A673 (cell line): ENCODE measurements around the gene CTNNA2. TPM values are rescaled to one million over a fixed set of nuclear protein-coding genes. Genes with fewer than 3 reads are reported as not detected.

Source experiments
- BruUV-seq: library from RNA; stranded (reverse); fragments of 400-500 nt; replicated peaks from 2 replicates; lab custom pipeline; 2021; lab: Mats Ljungman, UMichigan
- CTCF ChIA-PET: fragments of 300-600 bp; sonication (Branson Sonifier 250); formaldehyde crosslinking; loops from one replicate; lab custom pipeline; 2022; ENCODE audit warnings: antibody characterized with exemption; lab: Charles Lee
- POLR2A ChIA-PET: fragments of 300-600 bp; sonication (Branson Sonifier 250); formaldehyde crosslinking; loops from one replicate; lab custom pipeline; 2022; ENCODE audit warnings: antibody characterized with exemption; ENCODE audit not compliant: low non-redundant PET; lab: Charles Lee
- DNase-seq: peaks from one replicate; pipeline ENCODE4 v3.0.0-alpha.2; 2015; ENCODE audit warnings: low spot score
- H3K27ac ChIP-seq: fragments of 200-600 bp; sonication (generic); 2 replicates; pipeline ENCODE4 v1.5.1; 2016; ENCODE audit warnings: mixed run types, low read depth, mild to moderate bottlenecking, mixed read lengths, antibody characterized with exemption, low read length; ENCODE audit not compliant: poor library complexity, severe bottlenecking
- H3K27me3 ChIP-seq: fragments of 200-600 bp; sonication (generic); replicated peaks from 2 replicates; pipeline ENCODE4 v1.6.1; 2017; ENCODE audit warnings: mixed run types, low read depth, mild to moderate bottlenecking, mixed read lengths, antibody characterized with exemption, low read length; ENCODE audit not compliant: insufficient read depth, poor library complexity
- H3K36me3 ChIP-seq: fragments of 200-600 bp; sonication (generic); 2 replicates; pipeline ENCODE4 v1.6.1; 2016; ENCODE audit warnings: mixed run types, mild to moderate bottlenecking, mixed read lengths, antibody characterized with exemption, low read length; ENCODE audit not compliant: insufficient read depth, poor library complexity, severe bottlenecking
- H3K4me1 ChIP-seq: fragments of 200-600 bp; sonication (generic); 2 replicates; pipeline ENCODE4 v1.6.1; 2017; ENCODE audit warnings: mixed run types, mild to moderate bottlenecking, mixed read lengths, antibody characterized with exemption, low read length; ENCODE audit not compliant: insufficient read depth, poor library complexity, severe bottlenecking
- H3K4me3 ChIP-seq: fragments of 200-600 bp; sonication (generic); 2 replicates; pipeline ENCODE4 v1.5.1; 2016; ENCODE audit warnings: low read depth, mixed run types, mild to moderate bottlenecking, mixed read lengths, low read length; ENCODE audit not compliant: poor library complexity, severe bottlenecking
- H3K9me3 ChIP-seq: fragments of 200-600 bp; sonication (generic); 2 replicates; pipeline ENCODE4 v1.6.1; 2016; ENCODE audit warnings: mixed run types, low read depth, mild to moderate bottlenecking, mixed read lengths, antibody characterized with exemption, low read length; ENCODE audit not compliant: poor library complexity, severe bottlenecking
- CTCF ChIP-seq: fragments of 300-800, 200-600 bp; sonication (generic); conservative IDR thresholded peaks from 2 replicates; pipeline ENCODE4 v1.5.1; 2017; ENCODE audit warnings: low read depth, mild to moderate bottlenecking, antibody characterized with exemption, low read length, moderate library complexity, mixed read lengths
- EZH2 ChIP-seq: fragments of 200-600 bp; sonication (generic); IDR thresholded peaks from 2 replicates; pipeline ENCODE4 v1.6.1; 2017; ENCODE audit warnings: borderline replicate concordance, low read depth, mild to moderate bottlenecking, mixed read lengths, antibody characterized with exemption, low read length; ENCODE audit not compliant: poor library complexity, severe bottlenecking
- intact Hi-C: fragments of 100-400 bp; cut with micrococcal nuclease; formaldehyde crosslinking; loops from one replicate; pipeline ENCODE4 v1.10.0; 2022; ENCODE audit not compliant: unreplicated experiment
- total RNA-seq: library from RNA; stranded (reverse); gene quantifications from 2 replicates; pipeline ENCODE4 v1.2.3, GENCODE V29; 2021

Gene CTNNA2
- total RNA-seq, 1 experiment from 2014 or later = not detected

DNA sequence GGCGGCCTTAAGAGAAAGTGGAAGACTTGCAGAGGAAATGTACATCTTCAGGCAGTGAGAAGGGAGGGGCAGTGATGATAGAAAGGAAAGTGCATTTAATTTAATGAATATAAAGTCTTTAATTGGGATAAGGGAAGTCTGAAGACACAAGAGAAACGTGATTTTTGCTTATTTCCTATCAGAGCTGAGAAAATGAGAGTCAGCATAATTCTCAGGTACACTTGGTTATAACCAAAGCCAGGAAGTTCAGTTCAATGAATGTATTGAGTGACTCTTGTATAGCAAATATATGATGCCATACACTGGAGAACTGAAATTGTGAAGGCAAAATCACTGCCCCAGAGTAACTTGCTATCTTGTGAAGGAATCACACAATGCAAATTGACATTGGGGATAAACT is 535.4 kb downstream of the CTNNA2 start:
- H3K4me3 ChIP-seq = no peak overlapping the region
- no peaks in the 10 kb centered on the region for H3K9me3 ChIP-seq
- intact Hi-C loops = no loop called here
- no peak overlapping the region for H3K27ac ChIP-seq
- no peaks in the 10 kb centered on the region for H3K4me1 ChIP-seq
- H3K36me3 ChIP-seq = no peaks in the 10 kb centered on the region
- DNase-seq = no peak
- ChIA-PET CTCF (no interaction called here), POLR2A (no interaction called here)
- no peaks in the 10 kb centered on the region for H3K27me3 ChIP-seq
- no peak for TF ChIP-seq CTCF
- no peak for TF ChIP-seq EZH2
- no TSS peak for BruUV-seq

DNA sequence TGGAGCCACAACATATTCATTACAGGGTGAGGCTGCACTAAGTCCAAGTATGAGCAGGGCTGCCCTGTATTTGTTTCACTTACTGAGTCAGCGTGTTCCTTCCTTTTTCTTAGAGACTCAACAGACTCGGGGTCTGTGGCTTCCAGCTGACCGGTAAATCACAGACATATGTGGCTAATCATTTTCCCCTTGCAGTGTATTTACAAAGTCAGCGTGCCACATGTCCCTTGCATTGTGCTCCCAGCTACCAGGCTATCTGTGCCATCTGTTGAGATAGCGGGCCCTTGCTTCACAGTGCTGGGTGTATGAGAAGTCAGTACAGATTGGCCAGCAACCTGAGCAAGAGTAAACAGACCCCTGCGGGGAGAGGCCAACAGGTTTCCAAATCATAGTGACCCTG is 537.4 kb downstream of the CTNNA2 start:
- Histone ChIP-seq H3K36me3 (no peaks in the 10 kb centered on the region), H3K4me1 (peaks cover 4% of the 10 kb centered on the region), H3K4me3 (no peak overlapping the region), H3K27me3 (no peaks in the 10 kb centered on the region), H3K27ac (no peak overlapping the region), H3K9me3 (no peaks in the 10 kb centered on the region)
- TF ChIP-seq CTCF = no peak
- TF ChIP-seq EZH2 = no peak
- intact Hi-C loops = no loop called here
- no peak for DNase-seq
- POLR2A ChIA-PET = no interaction called here
- CTCF ChIA-PET = no interaction called here
- BruUV-seq = no TSS peak

DNA sequence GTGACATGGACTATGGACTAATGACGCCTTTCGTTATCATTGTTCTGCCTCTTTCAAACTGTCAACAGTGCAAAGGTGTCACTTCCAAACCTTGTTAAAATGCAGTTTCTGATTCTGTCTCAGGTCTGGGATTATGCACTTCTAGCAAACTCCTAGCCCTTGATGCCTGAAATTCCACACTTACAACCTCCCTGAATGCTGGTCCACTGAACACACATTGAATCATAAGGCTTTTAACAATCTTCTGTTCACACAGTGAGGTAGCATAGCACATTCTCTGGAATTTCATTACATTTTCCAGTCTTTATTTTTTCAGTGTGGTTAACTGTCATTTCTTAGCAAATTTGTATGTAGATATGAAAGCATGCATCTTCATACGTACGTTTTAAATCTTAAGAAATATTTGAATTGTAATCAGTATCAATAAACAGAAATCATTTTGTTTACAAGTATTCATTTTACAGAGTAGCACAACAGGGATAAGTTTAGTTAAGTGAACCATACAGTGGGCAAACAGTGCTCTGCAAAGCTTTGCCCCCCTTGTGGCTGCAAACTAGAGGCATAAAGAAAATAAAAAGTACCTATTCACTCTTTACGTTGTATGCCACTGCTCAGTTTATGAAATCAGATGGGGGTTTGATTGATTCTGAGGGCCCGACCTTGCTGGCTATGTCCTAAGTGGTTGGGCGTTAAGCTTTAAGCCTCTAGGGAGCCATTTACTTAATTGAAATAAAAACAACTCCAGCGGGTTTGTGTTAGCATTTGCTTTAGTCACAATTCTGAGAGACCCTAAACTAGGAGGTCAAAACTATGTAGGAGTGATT is 540.9 kb downstream of the CTNNA2 start:
- CTCF ChIA-PET = no interaction called here

More for the DNA sequence above, 540.9 kb downstream of the CTNNA2 start:
- intact Hi-C loops = no loop called here
- H3K27me3 ChIP-seq = no peaks in the 10 kb centered on the region
- no peak overlapping the region for H3K27ac ChIP-seq
- H3K4me1 ChIP-seq = peaks cover 18% of the 10 kb centered on the region
- peak; percentile 34 for DNase-seq
- BruUV-seq = no TSS peak
- no peak for TF ChIP-seq CTCF
- no peak for TF ChIP-seq EZH2
- POLR2A ChIA-PET = no interaction called here
- H3K4me3 ChIP-seq = no peak overlapping the region
- no peaks in the 10 kb centered on the region for H3K36me3 ChIP-seq
- no peaks in the 10 kb centered on the region for H3K9me3 ChIP-seq
